Body of pancreas (tissue), 4 donors: Measurements from ENCODE around the gene IFIH1.

Experiments
- CTCF ChIP-seq, 7 experiments: fragments of 450-650 bp in 4 of 7; fragments of 200-600 bp in 3 of 7; sonication (generic) in 3 of 7; IDR thresholded peaks; one replicate each; pipeline ENCODE4 v1.5.1; 2016 to 2019; ENCODE audit warnings: antibody characterized with exemption in 7 of 7
- POLR2A ChIP-seq, 3 donors: fragments of 450-650 bp; IDR thresholded peaks; one replicate each; pipeline ENCODE4 v1.6.1; 2016; ENCODE audit warnings: antibody characterized with exemption in 3 of 3, mild to moderate bottlenecking in 2 of 3

- TF ChIP-seq CTCF (IDR thresholded peaks at IDR 0.05) (no peak), POLR2A (IDR thresholded peaks at IDR 0.05) (no peak)
Observed at GRCh38 chr2:162293122-162293786, 25.2 kb downstream of the IFIH1 start.
